Mesendoderm (in vitro differentiated cells): Measurements from ENCODE around the gene OR2S2.

Experiments used
- DNase-seq: peaks from one replicate; pipeline ENCODE4 v3.0.0; 2013
- H2AK5ac ChIP-seq: 2 replicates; pipeline ENCODE4 v1.6.1; 2013; ENCODE audit warnings: low read length, inconsistent platforms
- H2BK120ac ChIP-seq: 2 replicates; pipeline ENCODE4 v1.6.1; 2013; ENCODE audit warnings: low read depth, mild to moderate bottlenecking, low read length, moderate library complexity, mixed read lengths
- H2BK15ac ChIP-seq: replicated peaks from 2 replicates; pipeline ENCODE4 v1.6.1; 2013; ENCODE audit warnings: low read depth, mild to moderate bottlenecking, moderate library complexity
- H2BK5ac ChIP-seq: 2 replicates; pipeline ENCODE4 v1.6.1; 2013; ENCODE audit warnings: low read length, inconsistent platforms
- H3K18ac ChIP-seq: 2 replicates; pipeline ENCODE4 v1.6.1; 2013; ENCODE audit warnings: mild to moderate bottlenecking, low read length, mixed read lengths
- H3K23ac ChIP-seq: one replicate; pipeline ENCODE4 v1.6.1; 2013; ENCODE audit warnings: low read length
- H3K27ac ChIP-seq: 2 replicates; pipeline ENCODE4 v1.5.1; 2013; ENCODE audit warnings: low read depth, mild to moderate bottlenecking, inconsistent platforms, low read length, moderate library complexity
- H3K27me3 ChIP-seq: 2 replicates; pipeline ENCODE4 v1.6.1; 2013; ENCODE audit warnings: low read length, control low read depth, mild to moderate bottlenecking, inconsistent platforms; ENCODE audit not compliant: insufficient read depth, poor library complexity
- H3K36me3 ChIP-seq: 2 replicates; pipeline ENCODE4 v1.6.1; 2013; ENCODE audit warnings: low read length, inconsistent platforms; ENCODE audit not compliant: control insufficient read depth, insufficient read depth
- H3K4ac ChIP-seq: one replicate; pipeline ENCODE4 v1.6.1; 2013; ENCODE audit warnings: low read depth, mild to moderate bottlenecking, low read length, moderate library complexity
- H3K4me1 ChIP-seq: 2 replicates; pipeline ENCODE4 v1.6.1; 2013; ENCODE audit warnings: low read depth, low read length, inconsistent platforms; ENCODE audit not compliant: control insufficient read depth
- H3K4me2 ChIP-seq: 2 replicates; pipeline ENCODE4 v1.6.1; 2013; ENCODE audit warnings: low read length
- H3K4me3 ChIP-seq: 2 replicates; pipeline ENCODE4 v1.5.1; 2013; ENCODE audit warnings: mild to moderate bottlenecking, low read length
- H3K56ac ChIP-seq: one replicate; pipeline ENCODE4 v1.6.1; 2013; ENCODE audit warnings: low read length
- H3K79me1 ChIP-seq: 2 replicates; pipeline ENCODE4 v1.6.1; 2013; ENCODE audit warnings: low read length, inconsistent platforms
- H3K79me2 ChIP-seq: 2 replicates; pipeline ENCODE4 v1.6.1; 2013; ENCODE audit warnings: mild to moderate bottlenecking, low read length; ENCODE audit not compliant: control insufficient read depth, insufficient read depth
- H3K9ac ChIP-seq: 2 replicates; pipeline ENCODE4 v1.6.1; 2013; ENCODE audit warnings: low read length, inconsistent platforms
- H4K5ac ChIP-seq: one replicate; pipeline ENCODE4 v1.6.1; 2013; ENCODE audit warnings: low read length
- H4K8ac ChIP-seq: one replicate; pipeline ENCODE4 v1.6.1; 2013; ENCODE audit warnings: low read depth, mild to moderate bottlenecking, control low read depth, low read length, moderate library complexity
- WGBS: extraction: QIAGEN DNeasy Blood & Tissue Kit; methylation state at CpG from one replicate; pipeline ENCODE4 v1.1.7; 2013; ENCODE audit warnings: low lambda C conversion rate, missing lambda C conversion rate; ENCODE audit not compliant: insufficient coverage; ENCODE audit errors: extremely low coverage; 5-methylcytosine and 5-hydroxymethylcytosine counted together

OR2S2 gene

GRCh38 chr9:35972093-35972492, 14.1 kb upstream of the OR2S2 start:
- no CpG with 5 or more reads among the region's 35 CpGs for WGBS
- Histone ChIP-seq H3K36me3 (no peaks in the 10 kb centered on the region), H3K23ac (no peak overlapping the region), H3K27me3 (no peaks in the 10 kb centered on the region), H3K79me2 (no peaks in the 10 kb centered on the region), H3K18ac (no peak overlapping the region), H4K5ac (no peak overlapping the region), H3K79me1 (no peaks in the 10 kb centered on the region), H2AK5ac (no peak overlapping the region), H4K8ac (no peak overlapping the region), H3K27ac (no peak overlapping the region), H3K4me3 (no peak overlapping the region), H2BK15ac (no peak overlapping the region), H2BK5ac (no peak overlapping the region), H2BK120ac (no peak overlapping the region), H3K9ac (no peak overlapping the region), H3K56ac (no peak overlapping the region), H3K4me1 (no peaks in the 10 kb centered on the region), H3K4ac (no peak overlapping the region), H3K4me2 (no peak overlapping the region)
- DNase-seq: peak; percentile 73

GRCh38 chr9:35967042-35967441, 9.1 kb upstream of the OR2S2 start:
- H2BK120ac ChIP-seq: no peak overlapping the region
- no peak overlapping the region for H3K56ac ChIP-seq
- H3K18ac ChIP-seq: no peak overlapping the region
- H3K23ac ChIP-seq: no peak overlapping the region
- H3K9ac ChIP-seq: no peak overlapping the region
- no peak overlapping the region for H4K8ac ChIP-seq
- H2AK5ac ChIP-seq: no peak overlapping the region
- H3K27me3 ChIP-seq: no peaks in the 10 kb centered on the region
- H2BK5ac ChIP-seq: no peak overlapping the region
- no peaks in the 10 kb centered on the region for H3K79me1 ChIP-seq
- no peak overlapping the region for H3K4me3 ChIP-seq
- H3K4me1 ChIP-seq: no peaks in the 10 kb centered on the region
- DNase-seq: no peak
- H3K27ac ChIP-seq: no peak overlapping the region
- H3K36me3 ChIP-seq: no peaks in the 10 kb centered on the region
- H4K5ac ChIP-seq: no peak overlapping the region
- no peak overlapping the region for H2BK15ac ChIP-seq
- H3K79me2 ChIP-seq: no peaks in the 10 kb centered on the region
- H3K4me2 ChIP-seq: no peak overlapping the region
- no CpG with 5 or more reads among the region's 2 CpGs for WGBS
- H3K4ac ChIP-seq: no peak overlapping the region

GRCh38 chr9:35966433-35966832, 8.5 kb upstream of the OR2S2 start:
- Histone ChIP-seq H3K36me3 (no peaks in the 10 kb centered on the region), H2AK5ac (no peak overlapping the region), H3K27ac (no peak overlapping the region), H2BK15ac (no peak overlapping the region), H3K4me2 (no peak overlapping the region), H2BK5ac (no peak overlapping the region), H4K8ac (no peak overlapping the region), H3K4me1 (no peaks in the 10 kb centered on the region), H3K18ac (no peak overlapping the region), H3K9ac (no peak overlapping the region), H4K5ac (no peak overlapping the region), H3K27me3 (no peaks in the 10 kb centered on the region), H3K79me1 (no peaks in the 10 kb centered on the region), H3K79me2 (no peaks in the 10 kb centered on the region), H3K56ac (no peak overlapping the region), H2BK120ac (no peak overlapping the region), H3K23ac (no peak overlapping the region), H3K4me3 (no peak overlapping the region), H3K4ac (no peak overlapping the region)
- WGBS: no CpG with 5 or more reads among the region's 4 CpGs
- no peak for DNase-seq

- no peak overlapping the region for H2BK120ac ChIP-seq
Measured at GRCh38 chr9:35965011-35965410, 7.1 kb upstream of the OR2S2 start.

GRCh38 chr9:35962126-35962906, 4.4 kb upstream of the OR2S2 start:
- H3K23ac ChIP-seq: no peak overlapping the region
- no peak for DNase-seq
- WGBS: no CpG with 5 or more reads among the region's 23 CpGs

More at GRCh38 chr9:35965011-35965410, 7.1 kb upstream of the OR2S2 start:
- no peak overlapping the region for H3K23ac ChIP-seq
- H3K79me1 ChIP-seq: no peaks in the 10 kb centered on the region
- no peaks in the 10 kb centered on the region for H3K27me3 ChIP-seq
- H3K56ac ChIP-seq: no peak overlapping the region
- no peaks in the 10 kb centered on the region for H3K79me2 ChIP-seq
- no peak overlapping the region for H3K4me3 ChIP-seq
- no peaks in the 10 kb centered on the region for H3K4me1 ChIP-seq
- no peaks in the 10 kb centered on the region for H3K36me3 ChIP-seq
- H4K5ac ChIP-seq: no peak overlapping the region
- H4K8ac ChIP-seq: no peak overlapping the region
- H3K4me2 ChIP-seq: no peak overlapping the region
- H3K4ac ChIP-seq: no peak overlapping the region
- no peak overlapping the region for H3K27ac ChIP-seq
- H2BK15ac ChIP-seq: no peak overlapping the region
- no peak overlapping the region for H3K18ac ChIP-seq
- no peak overlapping the region for H2AK5ac ChIP-seq
- no peak overlapping the region for H3K9ac ChIP-seq
- no peak overlapping the region for H2BK5ac ChIP-seq
- WGBS: 100% methylated on average over 2 of the region's 6 CpGs
- DNase-seq: no peak

More at GRCh38 chr9:35962126-35962906, 4.4 kb upstream of the OR2S2 start:
- no peak overlapping the region for H2BK15ac ChIP-seq
- H2BK5ac ChIP-seq: no peak overlapping the region
- H3K9ac ChIP-seq: no peak overlapping the region
- no peak overlapping the region for H3K4ac ChIP-seq
- no peak overlapping the region for H3K4me3 ChIP-seq
- no peak overlapping the region for H2BK120ac ChIP-seq
- no peak overlapping the region for H4K5ac ChIP-seq
- H3K79me1 ChIP-seq: no peaks in the 10 kb centered on the region
- peak overlapping the region; percentile 15 for H3K56ac ChIP-seq
- H3K79me2 ChIP-seq: no peaks in the 10 kb centered on the region
- H4K8ac ChIP-seq: no peak overlapping the region
- H3K27me3 ChIP-seq: no peaks in the 10 kb centered on the region
- H3K4me2 ChIP-seq: no peak overlapping the region
- H3K27ac ChIP-seq: no peak overlapping the region
- H2AK5ac ChIP-seq: no peak overlapping the region
- no peaks in the 10 kb centered on the region for H3K36me3 ChIP-seq
- no peak overlapping the region for H3K18ac ChIP-seq
- H3K4me1 ChIP-seq: no peaks in the 10 kb centered on the region
